Hepatocyte (in vitro differentiated cells): ENCODE data around the gene KCNAB3.
A peak's percentile ranks its signal among the peaks of the same experiment; 100 is the strongest.

Experiments
- CTCF ChIP-seq: fragments of 200-600 bp; sonication (generic); IDR thresholded peaks from 2 replicates; pipeline ENCODE4 v1.5.1; 2016; ENCODE audit warnings: antibody characterized with exemption, mild to moderate bottlenecking; ENCODE audit not compliant: poor library complexity
- EZH2 ChIP-seq: fragments of 200-600 bp; sonication (generic); IDR thresholded peaks from 2 replicates; pipeline ENCODE4 v1.6.1; 2016; ENCODE audit warnings: antibody characterized with exemption, mild to moderate bottlenecking, borderline replicate concordance

- TF ChIP-seq CTCF (peak; percentile 11), EZH2 (no peak)
Measured at GRCh38 chr17:7889166-7889955, 40.3 kb downstream of the KCNAB3 start.
